Measurements from ENCODE around the gene RWDD3.

- no peak for TF ChIP-seq CTCF (IDR thresholded peaks at IDR 0.05; ENCODE audit: poor library complexity)
- no peak for TF ChIP-seq EZH2 (IDR thresholded peaks at IDR 0.05; ENCODE audit: borderline replicate concordance)
- TF ChIP-seq EZH2phosphoT487 (IDR thresholded peaks at IDR 0.05; ENCODE audit: low read depth, severe bottlenecking, unreplicated experiment), result no peak
Measured at GRCh38 chr1:95233319-95233736, 682 bp upstream of the RWDD3 start.
